Cardiac ventricle fibroblast (primary cell): ENCODE data around the gene PTK6. TPM values are rescaled to one million over a fixed set of nuclear protein-coding genes. Genes with fewer than 3 reads are reported as not detected.

Experiments
- total RNA-seq: library from RNA; depleted of rRNA; stranded (reverse); fragments of >200 nt; gene quantifications from 2 replicates; pipeline ENCODE4 v1.2.3, GENCODE V29; 2015

PTK6 gene
- total RNA-seq: 0.15 TPM in 1 of 2 replicates, not detected in the other

DNA sequence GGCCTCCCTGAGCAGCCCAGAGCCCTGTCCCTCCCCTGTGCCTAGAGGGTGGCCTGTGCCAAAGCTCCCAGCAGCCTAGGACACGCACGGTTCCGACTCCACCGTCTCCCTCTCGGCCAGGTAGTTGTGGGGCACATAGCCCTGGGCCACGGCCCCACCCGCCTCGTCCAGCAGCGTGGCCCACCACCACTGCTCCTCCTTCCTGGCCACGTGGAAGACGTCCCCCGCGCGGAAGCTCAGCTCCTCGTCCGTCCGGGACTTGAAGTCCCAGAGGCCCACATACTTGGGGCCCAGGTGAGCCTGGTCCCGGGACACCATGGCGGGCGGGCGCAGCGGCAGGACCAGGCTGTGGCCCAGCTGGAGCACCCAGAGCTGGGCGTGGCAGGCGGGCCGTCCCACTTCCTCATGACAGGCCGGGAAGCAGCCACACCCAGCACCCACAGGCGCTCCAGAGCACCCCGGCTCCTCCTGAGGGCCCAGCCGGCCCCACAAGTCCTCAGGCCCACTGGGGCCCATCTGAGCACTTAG is at the start of gene PTK6:
PTK6 (minus strand) TSS at position 380 of the 528 bp plus-strand sequence; CDS start at position 318, 62 bp downstream.

DNA sequence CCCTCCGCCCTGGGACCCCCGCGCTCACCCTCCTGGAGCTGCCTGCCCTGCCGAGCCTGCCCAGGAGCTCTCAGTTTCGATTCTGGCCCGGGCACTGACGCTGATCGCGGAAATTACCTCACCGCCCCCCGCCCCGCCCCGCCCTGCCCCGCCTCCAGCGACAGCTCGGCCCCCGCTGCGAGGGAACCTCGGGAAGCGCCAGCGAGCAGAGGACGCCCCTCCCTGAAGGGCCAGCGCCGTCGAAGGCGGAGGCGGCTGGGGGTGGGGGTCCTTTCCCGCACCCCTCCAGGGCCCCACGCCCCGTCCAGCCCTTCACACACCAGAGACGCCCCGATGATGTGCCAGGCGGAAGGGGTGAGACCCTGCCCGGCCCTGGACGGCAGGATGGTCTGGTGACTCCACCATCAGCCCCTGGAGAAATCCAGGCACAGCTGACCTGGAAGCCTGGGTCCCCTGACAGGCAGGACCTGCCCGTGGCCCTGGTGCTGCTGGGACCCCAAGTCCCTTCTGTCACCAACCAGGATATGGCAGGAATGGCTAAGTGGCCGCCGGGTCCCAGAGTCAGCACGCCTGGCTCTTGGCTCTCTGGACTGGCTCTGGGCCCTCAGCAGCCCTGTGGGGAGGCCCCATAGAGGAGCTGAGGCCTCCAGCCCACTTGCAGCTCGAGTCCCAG is 37.1 kb upstream of the PTK6 start, which contains the start of gene HELZ2:
HELZ2 (minus strand) TSS at position 84 of the 673 bp plus-strand sequence. CDS start 1,854 bp downstream, outside the sequence.

GRCh38 chr20:63553933-63554290 is 16.7 kb upstream of the PTK6 start, which contains the start of gene FNDC11:
Gene FNDC11, plus strand, starts transcription at chr20:63554159. Its CDS starts 1,505 bp downstream, at chr20:63555664.

GRCh38 chr20:63547725-63548480 is 10.7 kb upstream of the PTK6 start, which contains the start of gene SRMS:
Gene SRMS, minus strand, starts transcription at chr20:63547749. Its CDS starts 286 bp downstream, at chr20:63547463.

DNA sequence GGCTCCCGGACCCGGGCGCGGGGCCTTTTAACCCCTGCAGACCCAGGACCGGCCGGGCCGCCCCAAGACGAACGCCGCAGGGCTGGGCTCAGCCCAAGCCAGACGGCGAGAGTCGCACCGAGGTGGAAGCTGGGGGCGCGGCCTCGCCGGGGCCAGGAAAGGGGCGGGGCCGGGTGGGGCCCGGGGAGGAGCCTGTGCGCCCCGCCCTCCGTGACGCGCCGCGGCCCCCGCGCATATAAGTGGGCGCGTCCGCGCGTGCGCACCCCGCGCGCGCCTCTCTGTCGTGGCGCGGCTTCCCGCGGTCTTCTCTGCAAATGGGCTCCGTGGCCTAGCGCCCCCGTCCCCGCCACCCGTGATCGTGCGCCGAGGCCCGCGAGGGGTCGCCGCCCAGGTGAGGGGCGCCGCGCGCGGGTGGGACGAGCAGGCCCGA is 16.7 kb downstream of the PTK6 start, which contains the start of gene PPDPF:
PPDPF (plus strand) TSS at position 262 of the 430 bp plus-strand sequence. CDS start 544 bp downstream, outside the sequence.

DNA sequence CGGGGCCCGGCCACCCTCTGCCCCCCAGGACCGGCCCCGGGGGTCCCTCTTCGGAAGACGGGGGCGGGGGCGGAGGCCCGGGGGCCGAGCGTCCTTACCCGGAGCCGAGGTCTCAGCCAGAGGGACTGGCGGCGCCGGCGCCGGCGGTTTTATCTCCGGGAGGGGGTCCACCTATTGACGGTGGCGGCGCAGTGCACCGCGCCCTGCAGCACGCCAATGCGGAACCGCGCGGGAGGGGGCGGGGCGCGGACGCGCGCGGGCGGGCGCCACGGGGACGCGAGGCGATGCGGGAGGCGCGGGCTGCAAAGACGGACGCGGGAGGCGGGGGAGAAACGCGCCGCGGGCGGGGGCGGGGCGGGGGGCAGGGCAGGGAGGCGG is 38.2 kb downstream of the PTK6 start, which contains the start of gene EEF1A2:
EEF1A2 (minus strand) TSS at position 124 of the 378 bp plus-strand sequence. CDS start 1,320 bp downstream, outside the sequence.

Other genes starting within 250 kb of the PTK6 start
- not detected in 2 replicates for gene COL20A1, start 244.2 kb downstream of the PTK6 start, total RNA-seq
- gene CHRNA4, start 176.0 kb downstream of the PTK6 start, total RNA-seq: 0.05 TPM in 1 of 2 replicates, not detected in the other
- not detected in 2 replicates for gene KCNQ2, start 64.7 kb downstream of the PTK6 start, total RNA-seq
- not detected in 2 replicates for gene EEF1A2, start 38.3 kb downstream of the PTK6 start, total RNA-seq
- 75.1 and 118 TPM in 2 replicates for gene PPDPF, start 16.6 kb downstream of the PTK6 start, total RNA-seq
- not detected in 2 replicates for gene SRMS, start 10.4 kb upstream of the PTK6 start, total RNA-seq
- 0.05 and 0.12 TPM in 2 replicates for gene FNDC11, start 16.8 kb upstream of the PTK6 start, total RNA-seq
- 25.2 and 44.7 TPM in 2 replicates for gene HELZ2, start 36.9 kb upstream of the PTK6 start, total RNA-seq
- 8.7 and 9.0 TPM in 2 replicates for gene GMEB2, start 89.7 kb upstream of the PTK6 start, total RNA-seq
- gene STMN3, start 116.0 kb upstream of the PTK6 start, total RNA-seq: 41.1 and 41.4 TPM in 2 replicates
- 8.2 and 14.4 TPM in 2 replicates for gene RTEL1, start 120.9 kb upstream of the PTK6 start, total RNA-seq
- 2.5 and 3.1 TPM in 2 replicates for gene TNFRSF6B, start 159.3 kb upstream of the PTK6 start, total RNA-seq
- gene ARFRP1, start 170.6 kb upstream of the PTK6 start, total RNA-seq: 22.8 and 32.0 TPM in 2 replicates
- gene ZGPAT, start 170.7 kb upstream of the PTK6 start, total RNA-seq: 15.8 and 16.9 TPM in 2 replicates
- gene LIME1, start 199.3 kb upstream of the PTK6 start, total RNA-seq: 1.1 and 2.9 TPM in 2 replicates
- gene SLC2A4RG, start 202.4 kb upstream of the PTK6 start, total RNA-seq: 39.2 and 69.8 TPM in 2 replicates